SK-N-SH treated with all-trans-retinoic acid at 6 μM for 48 hours (cell line): ENCODE results near the gene EPS8.

Experiments used
- ATAC-seq: fragments of 200-7000 bp; cut with Tn5 transposase; 3 replicates; pipeline ENCODE4 v1.9.1; 2020; ENCODE audit warnings: mild to moderate bottlenecking, moderate library complexity
- ARNTL ChIP-seq: fragments of 450-650 bp; formaldehyde crosslinking; IDR thresholded peaks from 2 replicates; pipeline ENCODE4 v1.5.0; 2020; ENCODE audit warnings: low read depth, mild to moderate bottlenecking, moderate library complexity, borderline replicate concordance
- BACH2 ChIP-seq: fragments of 250-450 bp; sonication (Bioruptor Pico); IDR thresholded peaks from 2 replicates; pipeline ENCODE4 v1.9.0; 2021; ENCODE audit warnings: mild to moderate bottlenecking, borderline replicate concordance
- CREB5 ChIP-seq: fragments of 250-450 bp; sonication (Bioruptor Pico); IDR thresholded peaks from 2 replicates; pipeline ENCODE4 v1.5.1; 2020; ENCODE audit warnings: low read depth, mild to moderate bottlenecking, moderate library complexity
- CSRNP3 ChIP-seq: fragments of 250-450 bp; sonication (Bioruptor Pico); IDR thresholded peaks from 2 replicates; pipeline ENCODE4 v1.5.1; 2021; ENCODE audit warnings: mild to moderate bottlenecking, moderate library complexity
- ESRRG ChIP-seq: fragments of 250-450 bp; sonication (Bioruptor Pico); IDR thresholded peaks from 2 replicates; pipeline ENCODE4 v1.6.1; 2021; ENCODE audit warnings: mild to moderate bottlenecking
- GLIS3 ChIP-seq: fragments of 250-450 bp; sonication (Bioruptor Pico); IDR thresholded peaks from 2 replicates; pipeline ENCODE4 v1.5.0; 2020; ENCODE audit warnings: mild to moderate bottlenecking, moderate library complexity
- ISL1 ChIP-seq: fragments of 250-450 bp; sonication (Bioruptor Pico); IDR thresholded peaks from 2 replicates; pipeline ENCODE4 v2.1.2; 2022; ENCODE audit warnings: mild to moderate bottlenecking, moderate library complexity
- OSR1 ChIP-seq: fragments of 250-450 bp; sonication (Bioruptor Pico); IDR thresholded peaks from 2 replicates; pipeline ENCODE4 v1.8.0; 2022; ENCODE audit warnings: moderate library complexity, mild to moderate bottlenecking, inconsistent platforms
- PATZ1 ChIP-seq: fragments of 250-450 bp; sonication (Bioruptor Pico); IDR thresholded peaks from 2 replicates; pipeline ENCODE4 v1.8.0; 2020; ENCODE audit warnings: mild to moderate bottlenecking, moderate library complexity, borderline replicate concordance
- POU6F1 ChIP-seq: fragments of 250-450 bp; sonication (Bioruptor Pico); IDR thresholded peaks from 2 replicates; pipeline ENCODE4 v1.8.0; 2021; ENCODE audit warnings: low read depth, mild to moderate bottlenecking, moderate library complexity, borderline replicate concordance
- RARB ChIP-seq: fragments of 250-450 bp; sonication (Bioruptor Pico); IDR thresholded peaks from 2 replicates; pipeline ENCODE4 v1.8.0; 2021; ENCODE audit warnings: mild to moderate bottlenecking, moderate library complexity
- TOX ChIP-seq: fragments of 250-450 bp; sonication (Bioruptor Pico); IDR thresholded peaks from 2 replicates; pipeline ENCODE4 v1.8.0; 2021; ENCODE audit warnings: mild to moderate bottlenecking, moderate library complexity, borderline replicate concordance
- TSHZ2 ChIP-seq: fragments of 250-450 bp; sonication (Bioruptor Pico); IDR thresholded peaks from 2 replicates; pipeline ENCODE4 v1.5.0; 2020; ENCODE audit warnings: mild to moderate bottlenecking, moderate library complexity
- ZC3H10 ChIP-seq: fragments of 250-450 bp; sonication (Bioruptor Pico); IDR thresholded peaks from 2 replicates; pipeline ENCODE4 v1.5.1; 2021; ENCODE audit warnings: mild to moderate bottlenecking, moderate library complexity
- ZFP3 ChIP-seq: fragments of 250-450 bp; sonication (Bioruptor Pico); IDR thresholded peaks from 2 replicates; pipeline ENCODE4 v1.5.0; 2020; ENCODE audit warnings: mild to moderate bottlenecking, moderate library complexity
- ZFP30 ChIP-seq: fragments of 450-650 bp; formaldehyde crosslinking; IDR thresholded peaks from 2 replicates; pipeline ENCODE4 v1.5.0; 2022; ENCODE audit warnings: mild to moderate bottlenecking, moderate library complexity
- ZNF565 ChIP-seq: fragments of 450-650 bp; formaldehyde crosslinking; conservative IDR thresholded peaks from 2 replicates; pipeline ENCODE4 v1.5.0; 2020; ENCODE audit warnings: low read depth, mild to moderate bottlenecking, moderate library complexity
- ZNF70 ChIP-seq: fragments of 450-650 bp; formaldehyde crosslinking; IDR thresholded peaks from 2 replicates; pipeline ENCODE4 v1.5.0; 2020; ENCODE audit warnings: mild to moderate bottlenecking, moderate library complexity

EPS8 gene

GRCh38 chr12:15829255-15829654 lies 40.1 kb upstream of the EPS8 start:
- no peak for TF ChIP-seq TOX (CRISPR knock-in tag)
- no peak for TF ChIP-seq CSRNP3 (CRISPR knock-in tag)
- TF ChIP-seq ZNF70: no peak
- no peak for TF ChIP-seq ESRRG (CRISPR knock-in tag)
- TF ChIP-seq GLIS3 (CRISPR knock-in tag): no peak
- TF ChIP-seq BACH2 (CRISPR knock-in tag): no peak
- no peak for TF ChIP-seq ZC3H10
- TF ChIP-seq CREB5 (CRISPR knock-in tag): no peak
- TF ChIP-seq PATZ1 (CRISPR knock-in tag): no peak
- no peak for TF ChIP-seq RARB
- TF ChIP-seq, all 23 proteins: peak for 0
- no peak for ATAC-seq

GRCh38 chr12:15827136-15827535 lies 37.9 kb upstream of the EPS8 start:
- no peak for ATAC-seq
- no peak for TF ChIP-seq ARNTL (CRISPR knock-in tag)
- TF ChIP-seq TSHZ2 (CRISPR knock-in tag): no peak
- TF ChIP-seq OSR1 (CRISPR knock-in tag): no peak
- no peak for TF ChIP-seq ZNF565 (CRISPR knock-in tag)
- TF ChIP-seq GLIS3 (CRISPR knock-in tag): no peak
- TF ChIP-seq CREB5 (CRISPR knock-in tag): no peak
- no peak for TF ChIP-seq ISL1 (CRISPR knock-in tag)
- no peak for TF ChIP-seq PATZ1 (CRISPR knock-in tag)
- no peak for TF ChIP-seq POU6F1
- TF ChIP-seq ZFP30 (CRISPR knock-in tag): no peak
- no peak for TF ChIP-seq ZFP3 (CRISPR knock-in tag)
- no peak for TF ChIP-seq ZC3H10
- no peak for TF ChIP-seq TOX (CRISPR knock-in tag)
- TF ChIP-seq BACH2 (CRISPR knock-in tag): no peak
- TF ChIP-seq ZNF70: no peak
- no peak for TF ChIP-seq RARB
